Measurements from ENCODE around the gene PDCD1LG2. TPM values are rescaled to one million over a fixed set of nuclear protein-coding genes. Genes with fewer than 3 reads are reported as not detected.
"Not testable (repeated sequence)": the region's sequence is repeated elsewhere in the genome, so short reads cannot be mapped to it uniquely, and the experiment has no call there.

Gene PDCD1LG2
- total RNA-seq, 1 donor from 2014 or later = under 0.01 TPM

GRCh38 chr9:5577225-5577624 is 66.9 kb downstream of the PDCD1LG2 start:
- TF ChIP-seq, protein P1, sequence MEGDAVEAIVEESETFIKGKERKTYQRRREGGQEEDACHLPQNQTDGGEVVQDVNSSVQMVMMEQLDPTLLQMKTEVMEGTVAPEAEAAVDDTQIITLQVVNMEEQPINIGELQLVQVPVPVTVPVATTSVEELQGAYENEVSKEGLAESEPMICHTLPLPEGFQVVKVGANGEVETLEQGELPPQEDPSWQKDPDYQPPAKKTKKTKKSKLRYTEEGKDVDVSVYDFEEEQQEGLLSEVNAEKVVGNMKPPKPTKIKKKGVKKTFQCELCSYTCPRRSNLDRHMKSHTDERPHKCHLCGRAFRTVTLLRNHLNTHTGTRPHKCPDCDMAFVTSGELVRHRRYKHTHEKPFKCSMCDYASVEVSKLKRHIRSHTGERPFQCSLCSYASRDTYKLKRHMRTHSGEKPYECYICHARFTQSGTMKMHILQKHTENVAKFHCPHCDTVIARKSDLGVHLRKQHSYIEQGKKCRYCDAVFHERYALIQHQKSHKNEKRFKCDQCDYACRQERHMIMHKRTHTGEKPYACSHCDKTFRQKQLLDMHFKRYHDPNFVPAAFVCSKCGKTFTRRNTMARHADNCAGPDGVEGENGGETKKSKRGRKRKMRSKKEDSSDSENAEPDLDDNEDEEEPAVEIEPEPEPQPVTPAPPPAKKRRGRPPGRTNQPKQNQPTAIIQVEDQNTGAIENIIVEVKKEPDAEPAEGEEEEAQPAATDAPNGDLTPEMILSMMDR (IDR thresholded peaks at IDR 0.05; ENCODE audit: insufficient read depth, low read length, severe bottlenecking) = no peak
- DNase-seq (ENCODE audit: low read depth) (no peak), FAIRE-seq (no peak)
- no peaks in the 10 kb centered on the region for H3K36me3 ChIP-seq (ENCODE audit: control insufficient read depth, insufficient read depth, low read length)
- H3K4me3 ChIP-seq (ENCODE audit: low read depth, low read length) = no peak overlapping the region
- H3K27me3 ChIP-seq (ENCODE audit: control insufficient read depth, insufficient read depth, low read length) = no peaks in the 10 kb centered on the region

- Histone ChIP-seq H3K4me3 (ENCODE audit: low read depth, low read length) (no peak overlapping the region), H3K36me3 (ENCODE audit: control insufficient read depth, insufficient read depth, low read length) (no peaks in the 10 kb centered on the region), H3K27me3 (ENCODE audit: control insufficient read depth, insufficient read depth, low read length) (no peaks in the 10 kb centered on the region)
- TF ChIP-seq, protein P1 (IDR thresholded peaks at IDR 0.05; ENCODE audit: insufficient read depth, low read length, severe bottlenecking) = no peak
- no peak for DNase-seq (ENCODE audit: low read depth)
- no peak for FAIRE-seq
Observed at GRCh38 chr9:5578018-5578697, 67.8 kb downstream of the PDCD1LG2 start.

- TF ChIP-seq, protein P1 (IDR thresholded peaks at IDR 0.05; ENCODE audit: insufficient read depth, low read length, severe bottlenecking) = no peak
- no peak for FAIRE-seq
- DNase-seq (ENCODE audit: low read depth) = peak; percentile 82
Observed at GRCh38 chr9:5578698-5579085, 68.4 kb downstream of the PDCD1LG2 start.

GRCh38 chr9:5579881-5580280 is 69.5 kb downstream of the PDCD1LG2 start:
- no peak overlapping the region for H3K4me3 ChIP-seq (ENCODE audit: low read depth, low read length)
- DNase-seq (ENCODE audit: low read depth) (no peak), FAIRE-seq (no peak)
- no peaks in the 10 kb centered on the region for H3K27me3 ChIP-seq (ENCODE audit: control insufficient read depth, insufficient read depth, low read length)
- H3K36me3 ChIP-seq (ENCODE audit: control insufficient read depth, insufficient read depth, low read length) = no peaks in the 10 kb centered on the region
- TF ChIP-seq, protein P1 (IDR thresholded peaks at IDR 0.05; ENCODE audit: insufficient read depth, low read length, severe bottlenecking) = no peak

More at GRCh38 chr9:5578698-5579085, 68.4 kb downstream of the PDCD1LG2 start:
- no peak overlapping the region for H3K4me3 ChIP-seq (ENCODE audit: low read depth, low read length)
- no peaks in the 10 kb centered on the region for H3K27me3 ChIP-seq (ENCODE audit: control insufficient read depth, insufficient read depth, low read length)
- no peaks in the 10 kb centered on the region for H3K36me3 ChIP-seq (ENCODE audit: control insufficient read depth, insufficient read depth, low read length)

DNA sequence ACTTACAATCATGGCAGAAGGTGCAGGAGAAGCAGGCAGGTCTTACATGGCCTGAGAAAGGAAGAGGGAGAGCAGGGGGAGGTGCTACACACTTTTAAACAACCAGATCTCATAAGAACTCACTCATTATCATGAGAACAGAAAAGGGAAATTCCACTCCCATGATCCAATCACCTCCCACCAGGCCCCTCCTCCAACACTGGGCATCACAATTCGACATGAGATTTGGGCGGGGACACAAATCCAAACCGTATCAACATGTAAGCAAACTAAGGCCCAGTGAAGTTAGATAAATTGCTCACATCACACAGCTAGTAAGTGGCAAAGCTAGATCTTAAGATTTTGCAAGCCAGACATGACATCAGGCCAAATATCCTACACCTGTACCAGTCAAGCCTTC is 70.3 kb downstream of the PDCD1LG2 start:
- Histone ChIP-seq H3K4me3 (ENCODE audit: low read depth, low read length) (no peak overlapping the region), H3K36me3 (ENCODE audit: control insufficient read depth, insufficient read depth, low read length) (no peaks in the 10 kb centered on the region), H3K27me3 (ENCODE audit: control insufficient read depth, insufficient read depth, low read length) (no peaks in the 10 kb centered on the region)
- DNase-seq (ENCODE audit: low read depth) (no peak), FAIRE-seq (no peak)
- TF ChIP-seq, protein P1 (IDR thresholded peaks at IDR 0.05; ENCODE audit: insufficient read depth, low read length, severe bottlenecking) = no peak

- DNase-seq (ENCODE audit: low read depth); H3K4me3 ChIP-seq (ENCODE audit: low read depth, low read length); H3K36me3 ChIP-seq (ENCODE audit: control insufficient read depth, insufficient read depth, low read length); FAIRE-seq; H3K27me3 ChIP-seq (ENCODE audit: control insufficient read depth, insufficient read depth, low read length): not testable (repeated sequence)
Observed at GRCh38 chr9:5581706-5582105, 71.4 kb downstream of the PDCD1LG2 start.
